Activated CD8-positive, alpha-beta memory T cell treated with anti-CD3 and anti-CD28 coated beads, Interleukin-2, amount 10 ng/mL, durations not matched to agents 7 days and 5 days (primary cell): ENCODE measurements around the gene TBC1D22A. TPM values are rescaled to one million over a fixed set of nuclear protein-coding genes. Genes with fewer than 3 reads are reported as not detected.

Experiments
- ATAC-seq: fragments of 150-1000 bp; cut with Tn5 transposase; one replicate; pipeline ENCODE4 v1.10.0; 2021; ENCODE audit warnings: moderate library complexity
- CTCF ChIA-PET: fragments of 350-600 bp; sonication (Branson Sonifier 250); formaldehyde crosslinking; loops from one replicate; lab custom pipeline; 2021; ENCODE audit warnings: antibody characterized with exemption; lab: Charles Lee
- DNase-seq: peaks from one replicate; pipeline ENCODE4 v3.0.0-alpha.2; 2020
- H3K27ac Mint-ChIP-seq: one replicate; pipeline ENCODE4 v1.8.0; 2021; ENCODE audit warnings: mild to moderate bottlenecking, mixed read lengths
- H3K27me3 Mint-ChIP-seq: one replicate; pipeline ENCODE4 v1.8.0; 2021; ENCODE audit warnings: mixed read lengths
- H3K36me3 Mint-ChIP-seq: one replicate; pipeline ENCODE4 v1.8.0; 2021; ENCODE audit warnings: mild to moderate bottlenecking, mixed read lengths
- H3K4me1 Mint-ChIP-seq: one replicate; pipeline ENCODE4 v1.8.0; 2021; ENCODE audit warnings: mixed read lengths
- H3K4me3 Mint-ChIP-seq: one replicate; pipeline ENCODE4 v1.8.0; 2021; ENCODE audit warnings: mild to moderate bottlenecking, moderate library complexity, mixed read lengths
- H3K9me3 Mint-ChIP-seq: one replicate; pipeline ENCODE4 v1.8.0; 2022; ENCODE audit warnings: low read depth, mixed read lengths
- total RNA-seq, 2 experiments: library from RNA; stranded (reverse); gene quantifications; one replicate each; pipeline ENCODE4 v1.2.3, GENCODE V29; 2021

TBC1D22A gene
- total RNA-seq, 2 experiments from 2014 or later, result 32.6 to 44.9 TPM

- CTCF ChIA-PET, result no interaction called here
- H3K4me1 Mint-ChIP-seq, result peaks cover 8% of the 10 kb centered on the region
- DNase-seq (no peak), ATAC-seq (no peak)
- H3K36me3 Mint-ChIP-seq, result no peaks in the 10 kb centered on the region
- no peak overlapping the region for H3K4me3 Mint-ChIP-seq
- H3K27me3 Mint-ChIP-seq, result no peaks in the 10 kb centered on the region
- no peak overlapping the region for H3K27ac Mint-ChIP-seq
- H3K9me3 Mint-ChIP-seq, result no peaks in the 10 kb centered on the region
Measured at GRCh38 chr22:47008208-47008885, 245.9 kb downstream of the TBC1D22A start.

GRCh38 chr22:47009304-47010101 lies 247.1 kb downstream of the TBC1D22A start:
- Mint-ChIP-seq H3K9me3 (no peaks in the 10 kb centered on the region), H3K4me3 (no peak overlapping the region), H3K27me3 (no peaks in the 10 kb centered on the region), H3K27ac (no peak overlapping the region), H3K36me3 (no peaks in the 10 kb centered on the region), H3K4me1 (peaks cover 8% of the 10 kb centered on the region)
- CTCF ChIA-PET, result no interaction called here
- ATAC-seq (no peak), DNase-seq (no peak)

GRCh38 chr22:47010211-47010610 lies 247.8 kb downstream of the TBC1D22A start:
- DNase-seq (no peak), ATAC-seq (no peak)
- Mint-ChIP-seq H3K4me3 (no peak overlapping the region), H3K27me3 (no peaks in the 10 kb centered on the region), H3K4me1 (peaks cover 8% of the 10 kb centered on the region), H3K27ac (no peak overlapping the region), H3K36me3 (no peaks in the 10 kb centered on the region), H3K9me3 (no peaks in the 10 kb centered on the region)
- CTCF ChIA-PET, result no interaction called here

GRCh38 chr22:47011131-47011858 lies 248.8 kb downstream of the TBC1D22A start:
- Mint-ChIP-seq H3K36me3 (no peaks in the 10 kb centered on the region), H3K27ac (no peak overlapping the region), H3K27me3 (no peaks in the 10 kb centered on the region), H3K9me3 (no peaks in the 10 kb centered on the region), H3K4me1 (peaks cover 8% of the 10 kb centered on the region), H3K4me3 (no peak overlapping the region)
- CTCF ChIA-PET, result no interaction called here
- no peak for ATAC-seq
- DNase-seq, result no peak

GRCh38 chr22:47011859-47012258 lies 249.4 kb downstream of the TBC1D22A start:
- CTCF ChIA-PET, result no interaction called here
- Mint-ChIP-seq H3K36me3 (peaks cover under 1% of the 10 kb centered on the region), H3K27me3 (no peaks in the 10 kb centered on the region), H3K27ac (no peak overlapping the region), H3K4me1 (peaks cover 8% of the 10 kb centered on the region), H3K4me3 (no peak overlapping the region), H3K9me3 (no peaks in the 10 kb centered on the region)
- no peak for ATAC-seq
- no peak for DNase-seq

GRCh38 chr22:47012589-47013370 lies 250.3 kb downstream of the TBC1D22A start:
- DNase-seq (no peak), ATAC-seq (no peak)
- H3K36me3 Mint-ChIP-seq, result peaks cover 3% of the 10 kb centered on the region
- no peaks in the 10 kb centered on the region for H3K27me3 Mint-ChIP-seq
- no peak overlapping the region for H3K27ac Mint-ChIP-seq
- CTCF ChIA-PET, result no interaction called here
- H3K4me3 Mint-ChIP-seq, result no peak overlapping the region
- H3K9me3 Mint-ChIP-seq, result peaks cover 2% of the 10 kb centered on the region
- peaks cover 8% of the 10 kb centered on the region for H3K4me1 Mint-ChIP-seq

- H3K9me3 Mint-ChIP-seq, result peaks cover 2% of the 10 kb centered on the region
- no peak overlapping the region for H3K4me3 Mint-ChIP-seq
- DNase-seq, result no peak
- no peak overlapping the region for H3K27ac Mint-ChIP-seq
- peaks cover 8% of the 10 kb centered on the region for H3K36me3 Mint-ChIP-seq
- no peaks in the 10 kb centered on the region for H3K27me3 Mint-ChIP-seq
- CTCF ChIA-PET, result no interaction called here
- no peak for ATAC-seq
- H3K4me1 Mint-ChIP-seq, result peaks cover 8% of the 10 kb centered on the region
Measured at GRCh38 chr22:47013861-47014635, 251.6 kb downstream of the TBC1D22A start.

GRCh38 chr22:47014636-47015345 lies 252.3 kb downstream of the TBC1D22A start:
- DNase-seq (no peak), ATAC-seq (no peak)
- no peak overlapping the region for H3K4me3 Mint-ChIP-seq
- peaks cover 2% of the 10 kb centered on the region for H3K9me3 Mint-ChIP-seq
- H3K27ac Mint-ChIP-seq, result no peak overlapping the region
- CTCF ChIA-PET, result no interaction called here
- H3K27me3 Mint-ChIP-seq, result no peaks in the 10 kb centered on the region
- H3K36me3 Mint-ChIP-seq, result peaks cover 8% of the 10 kb centered on the region
- peaks cover 8% of the 10 kb centered on the region for H3K4me1 Mint-ChIP-seq

GRCh38 chr22:47015589-47016178 lies 253.2 kb downstream of the TBC1D22A start:
- no peak overlapping the region for H3K4me3 Mint-ChIP-seq
- peaks cover 8% of the 10 kb centered on the region for H3K4me1 Mint-ChIP-seq
- H3K27me3 Mint-ChIP-seq, result no peaks in the 10 kb centered on the region
- CTCF ChIA-PET, result no interaction called here
- H3K36me3 Mint-ChIP-seq, result peaks cover 15% of the 10 kb centered on the region
- H3K27ac Mint-ChIP-seq, result no peak overlapping the region
- H3K9me3 Mint-ChIP-seq, result peaks cover 10% of the 10 kb centered on the region
- ATAC-seq, result no peak
- DNase-seq, result no peak

GRCh38 chr22:47016631-47017030 lies 254.2 kb downstream of the TBC1D22A start:
- DNase-seq (no peak), ATAC-seq (no peak)
- Mint-ChIP-seq H3K36me3 (peaks cover 17% of the 10 kb centered on the region), H3K4me3 (no peak overlapping the region), H3K4me1 (peaks cover 8% of the 10 kb centered on the region), H3K27ac (no peak overlapping the region), H3K27me3 (no peaks in the 10 kb centered on the region), H3K9me3 (peaks cover 10% of the 10 kb centered on the region)
- CTCF ChIA-PET, result no interaction called here

- DNase-seq (no peak), ATAC-seq (no peak)
- Mint-ChIP-seq H3K4me1 (peaks cover 8% of the 10 kb centered on the region), H3K9me3 (peaks cover 10% of the 10 kb centered on the region), H3K36me3 (peaks cover 17% of the 10 kb centered on the region), H3K27me3 (no peaks in the 10 kb centered on the region), H3K4me3 (no peak overlapping the region), H3K27ac (no peak overlapping the region)
- CTCF ChIA-PET, result no interaction called here
Measured at GRCh38 chr22:47017245-47017644, 254.8 kb downstream of the TBC1D22A start.
